Testis (tissue), 2 donors: ENCODE results near the gene IL18.

Experiments
- POLR2A ChIP-seq: fragments of 450-650 bp; IDR thresholded peaks from one replicate; pipeline ENCODE4 v1.6.1; 2017; ENCODE audit warnings: antibody characterized with exemption, mild to moderate bottlenecking, moderate library complexity
- TF ChIP-seq, protein P1 (sequence below), 3 experiments: fragments of 450-650 bp in 2 of 3; fragments of 200-600 bp in 1 of 3; sonication (generic) in 1 of 3; IDR thresholded peaks; one replicate each; pipeline ENCODE4 v1.5.1; 2016 to 2019; ENCODE audit warnings: antibody characterized with exemption in 3 of 3, mild to moderate bottlenecking in 2 of 3, moderate library complexity in 1 of 3

DNA sequence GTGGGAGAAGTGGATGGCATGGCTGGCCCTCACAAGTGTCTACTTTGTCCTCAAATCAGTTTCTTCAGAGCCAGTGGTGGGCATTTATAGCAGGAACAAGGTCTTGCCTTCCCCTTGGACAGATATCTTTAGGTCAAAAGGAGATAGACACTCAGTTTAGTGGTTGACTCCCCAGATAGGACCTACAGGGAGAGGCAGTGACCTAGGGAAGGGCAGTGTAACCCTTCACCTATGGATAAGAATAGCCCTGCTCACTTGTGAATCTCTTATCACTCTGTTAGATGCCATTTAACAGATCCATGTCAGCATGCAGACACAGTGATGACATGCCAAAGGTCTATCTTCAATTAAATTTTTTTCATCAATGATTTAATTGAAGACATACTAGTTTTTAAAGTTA, 22.4 kb upstream of the IL18 start:
- TF ChIP-seq, protein P1, sequence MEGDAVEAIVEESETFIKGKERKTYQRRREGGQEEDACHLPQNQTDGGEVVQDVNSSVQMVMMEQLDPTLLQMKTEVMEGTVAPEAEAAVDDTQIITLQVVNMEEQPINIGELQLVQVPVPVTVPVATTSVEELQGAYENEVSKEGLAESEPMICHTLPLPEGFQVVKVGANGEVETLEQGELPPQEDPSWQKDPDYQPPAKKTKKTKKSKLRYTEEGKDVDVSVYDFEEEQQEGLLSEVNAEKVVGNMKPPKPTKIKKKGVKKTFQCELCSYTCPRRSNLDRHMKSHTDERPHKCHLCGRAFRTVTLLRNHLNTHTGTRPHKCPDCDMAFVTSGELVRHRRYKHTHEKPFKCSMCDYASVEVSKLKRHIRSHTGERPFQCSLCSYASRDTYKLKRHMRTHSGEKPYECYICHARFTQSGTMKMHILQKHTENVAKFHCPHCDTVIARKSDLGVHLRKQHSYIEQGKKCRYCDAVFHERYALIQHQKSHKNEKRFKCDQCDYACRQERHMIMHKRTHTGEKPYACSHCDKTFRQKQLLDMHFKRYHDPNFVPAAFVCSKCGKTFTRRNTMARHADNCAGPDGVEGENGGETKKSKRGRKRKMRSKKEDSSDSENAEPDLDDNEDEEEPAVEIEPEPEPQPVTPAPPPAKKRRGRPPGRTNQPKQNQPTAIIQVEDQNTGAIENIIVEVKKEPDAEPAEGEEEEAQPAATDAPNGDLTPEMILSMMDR (IDR thresholded peaks at IDR 0.05) = no peak
- TF ChIP-seq POLR2A = no peak
